ENCODE results near the gene DRD4.

Gene DRD4

DNA sequence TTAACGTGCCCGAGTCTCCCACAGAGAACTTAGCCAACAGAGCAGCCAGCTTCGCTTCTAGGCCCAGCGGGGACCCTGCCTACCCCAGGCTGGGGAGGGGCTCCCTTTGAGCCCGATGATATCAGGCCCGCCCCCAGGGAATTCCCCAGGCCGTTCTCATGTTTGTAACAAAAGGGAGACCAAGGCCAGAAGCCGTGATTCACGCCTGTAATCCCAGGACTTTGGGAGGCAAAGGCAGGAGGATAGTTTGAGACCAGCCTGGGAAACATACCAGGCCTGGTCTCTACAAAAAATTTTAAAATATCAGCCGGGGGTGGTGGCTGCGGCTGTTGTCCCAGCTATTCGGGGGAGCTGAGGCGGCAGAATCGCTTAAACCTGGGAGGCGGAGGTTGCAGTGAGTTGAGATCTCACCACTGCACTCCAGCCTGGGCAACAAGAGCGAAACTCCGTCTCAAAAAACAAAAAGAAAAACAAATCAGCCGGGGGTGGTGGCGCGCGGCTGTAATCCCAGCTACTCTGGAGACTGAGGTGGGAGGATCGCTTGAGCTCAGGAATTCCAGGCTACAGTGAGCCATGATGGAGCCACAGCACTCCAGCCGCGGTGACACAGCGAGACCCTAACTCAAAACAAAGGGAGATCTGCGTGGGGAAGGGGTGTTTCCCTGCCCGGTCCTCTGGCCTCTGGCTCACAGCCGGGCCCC is 1.7 kb downstream of the DRD4 start:
- H2BK120ac ChIP-seq (ENCODE audit: insufficient read depth, low read length, poor library complexity): no peak overlapping the region
- H3K4me3 ChIP-seq (ENCODE audit: low read depth, low read length): no peak overlapping the region
- no CpG with 5 or more reads among the region's 28 CpGs for WGBS (ENCODE audit: extremely low coverage, insufficient coverage, insufficient read length)

DNA sequence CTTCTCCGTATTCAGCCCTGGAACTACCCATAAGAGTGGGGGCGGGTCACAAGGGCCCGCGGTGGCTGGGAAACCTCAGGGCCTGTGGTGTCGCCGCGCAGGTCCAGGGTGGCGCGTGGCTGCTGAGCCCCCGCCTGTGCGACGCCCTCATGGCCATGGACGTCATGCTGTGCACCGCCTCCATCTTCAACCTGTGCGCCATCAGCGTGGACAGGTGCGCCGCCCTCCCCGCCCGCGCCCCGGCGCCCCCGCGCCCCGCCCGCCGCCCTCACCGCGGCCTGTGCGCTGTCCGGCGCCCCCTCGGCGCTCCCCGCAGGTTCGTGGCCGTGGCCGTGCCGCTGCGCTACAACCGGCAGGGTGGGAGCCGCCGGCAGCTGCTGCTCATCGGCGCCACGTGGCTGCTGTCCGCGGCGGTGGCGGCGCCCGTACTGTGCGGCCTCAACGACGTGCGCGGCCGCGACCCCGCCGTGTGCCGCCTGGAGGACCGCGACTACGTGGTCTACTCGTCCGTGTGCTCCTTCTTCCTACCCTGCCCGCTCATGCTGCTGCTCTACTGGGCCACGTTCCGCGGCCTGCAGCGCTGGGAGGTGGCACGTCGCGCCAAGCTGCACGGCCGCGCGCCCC is 2.4 kb downstream of the DRD4 start:
- Histone ChIP-seq H3K4me3 (ENCODE audit: low read depth, low read length) (no peak overlapping the region), H3K9ac (ENCODE audit: low read length) (no peak overlapping the region), H2AFZ (ENCODE audit: insufficient read depth, low read length, poor library complexity) (no peak overlapping the region), H3K36me3 (ENCODE audit: control insufficient read depth in 1 of 2, insufficient read depth in 2 of 2, low read length in 2 of 2) (peaks cover 14% of the 10 kb centered on the region in 2 experiments), H4K91ac (ENCODE audit: low read depth, low read length) (no peak overlapping the region), H3K18ac (ENCODE audit: low read length) (no peak overlapping the region), H2BK12ac (ENCODE audit: low read length) (no peak overlapping the region), H3K79me1 (ENCODE audit: low read length) (peaks cover 1% of the 10 kb centered on the region), H4K8ac (ENCODE audit: low read depth, low read length) (no peak overlapping the region), H2BK5ac (ENCODE audit: low read depth, low read length, poor library complexity) (no peak overlapping the region), H4K12ac (ENCODE audit: low read depth, low read length) (no peak overlapping the region), H3K27me3 (ENCODE audit: insufficient read depth, low read length) (peaks cover 39% of the 10 kb centered on the region), H3K9me3 (ENCODE audit: insufficient read depth, low read depth, low read length) (peaks cover 7% of the 10 kb centered on the region), H2BK120ac (ENCODE audit: insufficient read depth, low read length, poor library complexity) (no peak overlapping the region), H3K79me2 (ENCODE audit: control insufficient read depth, insufficient read depth, low read length, poor library complexity) (no peaks in the 10 kb centered on the region), H3K4ac (ENCODE audit: low read depth, low read length) (no peak overlapping the region), H3K27ac (ENCODE audit: low read depth, low read length) (no peak overlapping the region), H3K23ac (ENCODE audit: low read length) (no peak overlapping the region), H3K4me1 (ENCODE audit: control insufficient read depth in 1 of 2, insufficient read depth in 2 of 2, low read length in 2 of 2) (peaks cover 18 to 29% of the 10 kb centered on the region in 2 experiments), H3K4me2 (ENCODE audit: low read length) (peak overlapping the region; percentile 38), H3K14ac (ENCODE audit: low read length) (no peak overlapping the region), H2AK5ac (ENCODE audit: low read length) (no peak overlapping the region)
- no peak for DNase-seq
- no CpG with 5 or more reads among the region's 80 CpGs for WGBS (ENCODE audit: extremely low coverage, insufficient coverage, insufficient read length)

More for the DNA sequence above, 1.7 kb downstream of the DRD4 start:
- H3K79me1 ChIP-seq (ENCODE audit: low read length): peaks cover 1% of the 10 kb centered on the region
- peak overlapping the region; percentile 38 for H3K4me2 ChIP-seq (ENCODE audit: low read length)
- H3K4ac ChIP-seq (ENCODE audit: low read depth, low read length): no peak overlapping the region
- H3K9ac ChIP-seq (ENCODE audit: low read length): no peak overlapping the region
- H3K9me3 ChIP-seq (ENCODE audit: insufficient read depth, low read depth, low read length): peaks cover 7% of the 10 kb centered on the region
- H3K4me1 ChIP-seq (ENCODE audit: control insufficient read depth in 1 of 2, insufficient read depth in 2 of 2, low read length in 2 of 2): peaks cover 18 to 29% of the 10 kb centered on the region in 2 experiments
- H3K79me2 ChIP-seq (ENCODE audit: control insufficient read depth, insufficient read depth, low read length, poor library complexity): no peaks in the 10 kb centered on the region
- no peak overlapping the region for H3K23ac ChIP-seq (ENCODE audit: low read length)
- no peak overlapping the region for H4K8ac ChIP-seq (ENCODE audit: low read depth, low read length)
- H4K12ac ChIP-seq (ENCODE audit: low read depth, low read length): no peak overlapping the region
- H2BK5ac ChIP-seq (ENCODE audit: low read depth, low read length, poor library complexity): no peak overlapping the region
- DNase-seq: no peak
- no peak overlapping the region for H3K27ac ChIP-seq (ENCODE audit: low read depth, low read length)
- H2AK5ac ChIP-seq (ENCODE audit: low read length): no peak overlapping the region
- no peak overlapping the region for H3K14ac ChIP-seq (ENCODE audit: low read length)
- H2BK12ac ChIP-seq (ENCODE audit: low read length): no peak overlapping the region
- H3K27me3 ChIP-seq (ENCODE audit: insufficient read depth, low read length): peaks cover 39% of the 10 kb centered on the region
- no peak overlapping the region for H4K91ac ChIP-seq (ENCODE audit: low read depth, low read length)
- H3K36me3 ChIP-seq (ENCODE audit: control insufficient read depth in 1 of 2, insufficient read depth in 2 of 2, low read length in 2 of 2): peaks cover 7% of the 10 kb centered on the region in 2 experiments
- H3K18ac ChIP-seq (ENCODE audit: low read length): no peak overlapping the region
- no peak overlapping the region for H2AFZ ChIP-seq (ENCODE audit: insufficient read depth, low read length, poor library complexity)

DNA sequence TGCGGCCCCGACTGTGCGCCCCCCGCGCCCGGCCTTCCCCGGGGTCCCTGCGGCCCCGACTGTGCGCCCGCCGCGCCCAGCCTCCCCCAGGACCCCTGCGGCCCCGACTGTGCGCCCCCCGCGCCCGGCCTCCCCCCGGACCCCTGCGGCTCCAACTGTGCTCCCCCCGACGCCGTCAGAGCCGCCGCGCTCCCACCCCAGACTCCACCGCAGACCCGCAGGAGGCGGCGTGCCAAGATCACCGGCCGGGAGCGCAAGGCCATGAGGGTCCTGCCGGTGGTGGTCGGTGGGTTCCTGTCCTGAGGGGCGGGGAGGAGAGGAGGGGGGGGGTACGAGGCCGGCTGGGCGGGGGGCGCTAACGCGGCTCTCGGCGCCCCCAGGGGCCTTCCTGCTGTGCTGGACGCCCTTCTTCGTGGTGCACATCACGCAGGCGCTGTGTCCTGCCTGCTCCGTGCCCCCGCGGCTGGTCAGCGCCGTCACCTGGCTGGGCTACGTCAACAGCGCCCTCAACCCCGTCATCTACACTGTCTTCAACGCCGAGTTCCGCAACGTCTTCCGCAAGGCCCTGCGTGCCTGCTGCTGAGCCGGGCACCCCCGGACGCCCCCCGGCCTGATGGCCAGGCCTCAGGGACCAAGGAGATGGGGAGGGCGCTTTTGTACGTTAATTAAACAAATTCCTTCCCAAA is 3.1 kb downstream of the DRD4 start:
- H3K9me3 ChIP-seq (ENCODE audit: insufficient read depth, low read depth, low read length): peaks cover 7% of the 10 kb centered on the region
- peaks cover 18 to 29% of the 10 kb centered on the region in 2 experiments for H3K4me1 ChIP-seq (ENCODE audit: control insufficient read depth in 1 of 2, insufficient read depth in 2 of 2, low read length in 2 of 2)
- H3K27me3 ChIP-seq (ENCODE audit: insufficient read depth, low read length): peaks cover 39% of the 10 kb centered on the region
- DNase-seq: no peak
- H3K4me3 ChIP-seq (ENCODE audit: low read depth, low read length): peak overlapping the region; percentile 34
- H3K9ac ChIP-seq (ENCODE audit: low read length): no peak overlapping the region
- H2AFZ ChIP-seq (ENCODE audit: insufficient read depth, low read length, poor library complexity): no peak overlapping the region
- H2BK120ac ChIP-seq (ENCODE audit: insufficient read depth, low read length, poor library complexity): no peak overlapping the region
- no peaks in the 10 kb centered on the region for H3K79me2 ChIP-seq (ENCODE audit: control insufficient read depth, insufficient read depth, low read length, poor library complexity)
- no peak overlapping the region for H3K4me2 ChIP-seq (ENCODE audit: low read length)
- H2AK5ac ChIP-seq (ENCODE audit: low read length): no peak overlapping the region
- H3K23ac ChIP-seq (ENCODE audit: low read length): no peak overlapping the region
- no CpG with 5 or more reads among the region's 69 CpGs for WGBS (ENCODE audit: extremely low coverage, insufficient coverage, insufficient read length)
- peaks cover 1% of the 10 kb centered on the region for H3K79me1 ChIP-seq (ENCODE audit: low read length)
- no peak overlapping the region for H3K4ac ChIP-seq (ENCODE audit: low read depth, low read length)
- H3K14ac ChIP-seq (ENCODE audit: low read length): no peak overlapping the region
- H3K18ac ChIP-seq (ENCODE audit: low read length): no peak overlapping the region
- H2BK5ac ChIP-seq (ENCODE audit: low read depth, low read length, poor library complexity): no peak overlapping the region
- no peak overlapping the region for H3K27ac ChIP-seq (ENCODE audit: low read depth, low read length)
- no peak overlapping the region for H2BK12ac ChIP-seq (ENCODE audit: low read length)
- peaks cover 16 to 17% of the 10 kb centered on the region in 2 experiments for H3K36me3 ChIP-seq (ENCODE audit: control insufficient read depth in 1 of 2, insufficient read depth in 2 of 2, low read length in 2 of 2)
- no peak overlapping the region for H4K91ac ChIP-seq (ENCODE audit: low read depth, low read length)
- H4K8ac ChIP-seq (ENCODE audit: low read depth, low read length): no peak overlapping the region
- H4K12ac ChIP-seq (ENCODE audit: low read depth, low read length): no peak overlapping the region

DNA sequence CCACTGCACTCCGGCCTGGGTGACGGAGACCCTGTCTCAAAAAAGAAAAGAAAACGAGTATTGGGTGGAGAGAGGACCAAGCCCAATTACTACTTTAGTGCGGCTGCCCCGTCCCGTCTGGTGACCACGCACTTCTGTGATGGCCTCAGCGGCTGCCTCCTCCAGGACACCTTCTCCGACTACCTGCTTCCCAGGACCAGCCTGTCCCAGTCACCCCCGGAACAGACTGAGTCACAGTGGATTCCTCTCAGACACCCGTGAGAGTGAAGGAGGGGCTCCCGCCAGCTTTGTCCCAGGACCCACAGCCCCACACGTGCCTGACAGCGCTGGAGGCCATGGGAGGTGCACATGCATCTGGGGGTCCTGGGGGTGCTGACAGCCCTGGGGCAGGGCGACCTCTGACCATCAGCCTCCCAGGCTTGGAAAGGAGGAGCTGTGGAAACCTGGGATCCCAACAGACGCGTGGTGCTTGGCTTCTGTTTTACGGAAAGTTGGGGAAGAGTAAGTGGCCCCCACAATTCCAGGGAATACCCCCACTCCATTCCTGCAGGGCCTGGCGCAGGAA is 4.8 kb downstream of the DRD4 start:
- no CpG with 5 or more reads among the region's 19 CpGs for WGBS (ENCODE audit: extremely low coverage, insufficient coverage, insufficient read length)
- no peaks in the 10 kb centered on the region for H3K79me2 ChIP-seq (ENCODE audit: control insufficient read depth, insufficient read depth, low read length, poor library complexity)

More for the DNA sequence above, 4.8 kb downstream of the DRD4 start:
- H2AK5ac ChIP-seq (ENCODE audit: low read length): no peak overlapping the region
- H3K23ac ChIP-seq (ENCODE audit: low read length): no peak overlapping the region
- peaks cover 12 to 23% of the 10 kb centered on the region in 2 experiments for H3K4me1 ChIP-seq (ENCODE audit: control insufficient read depth in 1 of 2, insufficient read depth in 2 of 2, low read length in 2 of 2)
- no peaks in the 10 kb centered on the region for H3K79me1 ChIP-seq (ENCODE audit: low read length)
- H4K12ac ChIP-seq (ENCODE audit: low read depth, low read length): no peak overlapping the region
- no peak overlapping the region for H3K18ac ChIP-seq (ENCODE audit: low read length)
- H3K27me3 ChIP-seq (ENCODE audit: insufficient read depth, low read length): peaks cover 31% of the 10 kb centered on the region
- H3K36me3 ChIP-seq (ENCODE audit: control insufficient read depth in 1 of 2, insufficient read depth in 2 of 2, low read length in 2 of 2): peaks cover 22 to 25% of the 10 kb centered on the region in 2 experiments
- H2BK5ac ChIP-seq (ENCODE audit: low read depth, low read length, poor library complexity): no peak overlapping the region
- peaks cover 6% of the 10 kb centered on the region for H3K9me3 ChIP-seq (ENCODE audit: insufficient read depth, low read depth, low read length)
- no peak overlapping the region for H4K8ac ChIP-seq (ENCODE audit: low read depth, low read length)
- H4K91ac ChIP-seq (ENCODE audit: low read depth, low read length): no peak overlapping the region
- H2BK120ac ChIP-seq (ENCODE audit: insufficient read depth, low read length, poor library complexity): no peak overlapping the region
- H3K14ac ChIP-seq (ENCODE audit: low read length): no peak overlapping the region
- H3K4me3 ChIP-seq (ENCODE audit: low read depth, low read length): no peak overlapping the region
- no peak overlapping the region for H3K27ac ChIP-seq (ENCODE audit: low read depth, low read length)
- H2AFZ ChIP-seq (ENCODE audit: insufficient read depth, low read length, poor library complexity): no peak overlapping the region
- H3K4ac ChIP-seq (ENCODE audit: low read depth, low read length): no peak overlapping the region
- DNase-seq: no peak
- no peak overlapping the region for H3K9ac ChIP-seq (ENCODE audit: low read length)
- no peak overlapping the region for H2BK12ac ChIP-seq (ENCODE audit: low read length)
- H3K4me2 ChIP-seq (ENCODE audit: low read length): no peak overlapping the region
